ENCODE results near the gene GFPT2.

Gene GFPT2

GRCh38 chr5:180271221-180271620 is 81.9 kb downstream of the GFPT2 start:
- Histone ChIP-seq H2AK5ac (ENCODE audit: low read length) (no peak overlapping the region), H4K8ac (ENCODE audit: low read depth, low read length) (no peak overlapping the region), H3K79me1 (ENCODE audit: low read length) (no peaks in the 10 kb centered on the region), H3K27me3 (ENCODE audit: insufficient read depth, low read length, poor library complexity) (no peaks in the 10 kb centered on the region), H3K4me3 (ENCODE audit: low read length) (no peak overlapping the region), H3K27ac (ENCODE audit: low read depth, low read length) (no peak overlapping the region), H3K4ac (ENCODE audit: low read depth, low read length) (no peak overlapping the region), H2BK15ac (replicated peaks; ENCODE audit: low read depth) (no peak overlapping the region), H3K56ac (ENCODE audit: low read length) (no peak overlapping the region), H3K79me2 (ENCODE audit: control insufficient read depth, insufficient read depth, low read length) (no peaks in the 10 kb centered on the region), H2BK120ac (ENCODE audit: low read depth, low read length) (no peak overlapping the region), H3K36me3 (ENCODE audit: control insufficient read depth, insufficient read depth, low read length) (no peaks in the 10 kb centered on the region), H3K4me1 (ENCODE audit: control insufficient read depth, low read depth, low read length) (no peaks in the 10 kb centered on the region), H3K23ac (ENCODE audit: low read length) (no peak overlapping the region), H2BK5ac (ENCODE audit: low read length) (no peak overlapping the region), H3K9ac (ENCODE audit: low read length) (no peak overlapping the region), H3K18ac (ENCODE audit: low read length) (no peak overlapping the region), H3K4me2 (ENCODE audit: low read length) (no peak overlapping the region), H4K5ac (ENCODE audit: low read length) (no peak overlapping the region)
- WGBS (ENCODE audit: extremely low coverage, insufficient coverage, low lambda C conversion rate) = no CpG with 5 or more reads among the region's 7 CpGs
- DNase-seq = no peak

DNA sequence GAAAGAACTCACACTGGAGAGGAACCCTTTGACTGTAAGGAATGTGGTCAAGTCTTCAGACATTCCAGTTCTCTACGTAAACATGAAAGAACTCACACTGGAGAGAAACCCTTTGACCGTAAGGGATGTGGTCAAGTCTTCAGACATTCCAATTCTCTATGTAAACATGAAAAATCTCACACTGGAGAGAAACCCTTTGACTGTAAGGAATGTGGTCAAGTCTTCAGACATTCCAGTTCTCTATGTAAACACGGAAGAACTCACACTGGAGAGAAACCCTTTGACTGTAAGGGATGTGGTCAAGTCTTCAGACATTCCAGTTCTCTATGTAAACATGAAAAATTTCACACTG is 93.9 kb downstream of the GFPT2 start:
- Histone ChIP-seq H2BK15ac (replicated peaks; ENCODE audit: low read depth) (no peak overlapping the region), H3K4me1 (ENCODE audit: control insufficient read depth, low read depth, low read length) (no peaks in the 10 kb centered on the region), H4K5ac (ENCODE audit: low read length) (no peak overlapping the region), H3K4ac (ENCODE audit: low read depth, low read length) (no peak overlapping the region), H3K27me3 (ENCODE audit: insufficient read depth, low read length, poor library complexity) (no peaks in the 10 kb centered on the region), H3K4me2 (ENCODE audit: low read length) (no peak overlapping the region), H2AK5ac (ENCODE audit: low read length) (no peak overlapping the region), H3K18ac (ENCODE audit: low read length) (no peak overlapping the region), H3K27ac (ENCODE audit: low read depth, low read length) (no peak overlapping the region), H2BK5ac (ENCODE audit: low read length) (no peak overlapping the region), H3K4me3 (ENCODE audit: low read length) (peak overlapping the region; percentile 6), H3K79me1 (ENCODE audit: low read length) (no peaks in the 10 kb centered on the region), H2BK120ac (ENCODE audit: low read depth, low read length) (no peak overlapping the region), H3K9ac (ENCODE audit: low read length) (no peak overlapping the region), H3K56ac (ENCODE audit: low read length) (no peak overlapping the region), H4K8ac (ENCODE audit: low read depth, low read length) (no peak overlapping the region), H3K79me2 (ENCODE audit: control insufficient read depth, insufficient read depth, low read length) (no peaks in the 10 kb centered on the region), H3K36me3 (ENCODE audit: control insufficient read depth, insufficient read depth, low read length) (peaks cover 11% of the 10 kb centered on the region), H3K23ac (ENCODE audit: low read length) (no peak overlapping the region)
- WGBS (ENCODE audit: extremely low coverage, insufficient coverage, low lambda C conversion rate) = no CpG with 5 or more reads among the region's 3 CpGs
- DNase-seq = peak; percentile 47

- Histone ChIP-seq H3K9ac (ENCODE audit: low read length) (no peak overlapping the region), H3K56ac (ENCODE audit: low read length) (no peak overlapping the region), H3K36me3 (ENCODE audit: control insufficient read depth, insufficient read depth, low read length) (peaks cover 13% of the 10 kb centered on the region), H4K8ac (ENCODE audit: low read depth, low read length) (no peak overlapping the region), H3K23ac (ENCODE audit: low read length) (no peak overlapping the region), H3K79me2 (ENCODE audit: control insufficient read depth, insufficient read depth, low read length) (no peaks in the 10 kb centered on the region), H2BK5ac (ENCODE audit: low read length) (no peak overlapping the region), H3K27ac (ENCODE audit: low read depth, low read length) (no peak overlapping the region), H3K4me2 (ENCODE audit: low read length) (no peak overlapping the region), H4K5ac (ENCODE audit: low read length) (no peak overlapping the region), H3K27me3 (ENCODE audit: insufficient read depth, low read length, poor library complexity) (no peaks in the 10 kb centered on the region), H3K4ac (ENCODE audit: low read depth, low read length) (no peak overlapping the region), H3K18ac (ENCODE audit: low read length) (no peak overlapping the region), H3K4me1 (ENCODE audit: control insufficient read depth, low read depth, low read length) (no peaks in the 10 kb centered on the region), H2AK5ac (ENCODE audit: low read length) (no peak overlapping the region), H3K4me3 (ENCODE audit: low read length) (peak overlapping the region; percentile 21), H2BK120ac (ENCODE audit: low read depth, low read length) (no peak overlapping the region), H2BK15ac (replicated peaks; ENCODE audit: low read depth) (no peak overlapping the region), H3K79me1 (ENCODE audit: low read length) (no peaks in the 10 kb centered on the region)
- peak; percentile 62 for DNase-seq
- WGBS (ENCODE audit: extremely low coverage, insufficient coverage, low lambda C conversion rate) = no CpG with 5 or more reads among the region's 24 CpGs
Observed at GRCh38 chr5:180253036-180253824, 99.9 kb downstream of the GFPT2 start.

DNA sequence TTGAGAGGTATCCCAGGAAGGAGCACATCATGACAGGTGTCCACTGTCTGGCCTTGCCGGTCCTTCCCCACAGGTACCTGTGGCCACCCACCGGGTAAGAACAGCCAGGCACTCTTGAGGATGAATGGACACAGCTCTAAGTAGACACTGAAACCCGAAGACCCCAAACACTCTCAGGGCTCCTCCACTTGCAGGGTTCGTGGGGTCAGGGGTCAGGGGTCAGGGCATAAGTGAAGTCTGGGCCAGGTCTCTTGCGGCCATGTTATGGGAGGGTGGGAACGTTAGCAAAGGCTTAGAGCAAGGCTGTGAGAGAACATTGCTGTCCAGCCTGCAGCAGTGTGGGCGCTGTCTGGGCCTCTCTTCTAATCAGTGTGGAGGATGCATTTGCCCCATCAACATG is 101.2 kb downstream of the GFPT2 start:
- DNase-seq = no peak
- H2AK5ac ChIP-seq (ENCODE audit: low read length) = no peak overlapping the region
- peaks cover 15% of the 10 kb centered on the region for H3K36me3 ChIP-seq (ENCODE audit: control insufficient read depth, insufficient read depth, low read length)
- no peaks in the 10 kb centered on the region for H3K79me2 ChIP-seq (ENCODE audit: control insufficient read depth, insufficient read depth, low read length)
- no peaks in the 10 kb centered on the region for H3K4me1 ChIP-seq (ENCODE audit: control insufficient read depth, low read depth, low read length)
- no peak overlapping the region for H3K56ac ChIP-seq (ENCODE audit: low read length)
- no peak overlapping the region for H3K4ac ChIP-seq (ENCODE audit: low read depth, low read length)
- no CpG with 5 or more reads among the region's 7 CpGs for WGBS (ENCODE audit: extremely low coverage, insufficient coverage, low lambda C conversion rate)
- H3K79me1 ChIP-seq (ENCODE audit: low read length) = no peaks in the 10 kb centered on the region
- H3K4me2 ChIP-seq (ENCODE audit: low read length) = no peak overlapping the region
- H2BK120ac ChIP-seq (ENCODE audit: low read depth, low read length) = no peak overlapping the region
- H4K5ac ChIP-seq (ENCODE audit: low read length) = no peak overlapping the region
- H2BK5ac ChIP-seq (ENCODE audit: low read length) = no peak overlapping the region
- no peak overlapping the region for H3K4me3 ChIP-seq (ENCODE audit: low read length)
- H3K23ac ChIP-seq (ENCODE audit: low read length) = no peak overlapping the region
- H3K18ac ChIP-seq (ENCODE audit: low read length) = no peak overlapping the region
- H4K8ac ChIP-seq (ENCODE audit: low read depth, low read length) = no peak overlapping the region
- H3K27me3 ChIP-seq (ENCODE audit: insufficient read depth, low read length, poor library complexity) = no peaks in the 10 kb centered on the region
- no peak overlapping the region for H2BK15ac ChIP-seq (replicated peaks; ENCODE audit: low read depth)
- H3K9ac ChIP-seq (ENCODE audit: low read length) = no peak overlapping the region
- H3K27ac ChIP-seq (ENCODE audit: low read depth, low read length) = no peak overlapping the region

DNA sequence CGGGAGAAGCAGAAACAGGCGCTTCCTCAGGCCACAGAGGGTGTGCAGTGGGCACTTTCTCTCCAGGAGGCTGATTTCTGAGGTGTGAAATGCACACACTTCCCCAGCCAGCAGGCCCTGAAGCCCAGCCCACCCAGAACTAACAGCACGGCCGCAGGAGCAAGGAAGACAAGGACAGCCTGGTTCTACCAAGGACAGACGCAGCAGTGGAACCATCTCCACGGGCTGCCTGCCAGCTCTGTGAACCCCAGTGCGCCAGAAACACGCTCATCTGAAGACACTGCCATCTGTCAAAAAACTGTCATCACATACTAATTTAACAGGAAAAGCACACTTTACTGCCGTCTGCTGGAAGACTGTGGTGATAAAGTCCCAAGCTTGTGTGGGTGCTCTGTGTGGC is 102.0 kb downstream of the GFPT2 start:
- Histone ChIP-seq H3K9ac (ENCODE audit: low read length) (no peak overlapping the region), H2AK5ac (ENCODE audit: low read length) (no peak overlapping the region), H3K23ac (ENCODE audit: low read length) (no peak overlapping the region), H3K79me1 (ENCODE audit: low read length) (no peaks in the 10 kb centered on the region), H3K27me3 (ENCODE audit: insufficient read depth, low read length, poor library complexity) (no peaks in the 10 kb centered on the region), H3K79me2 (ENCODE audit: control insufficient read depth, insufficient read depth, low read length) (no peaks in the 10 kb centered on the region), H3K4me2 (ENCODE audit: low read length) (no peak overlapping the region), H2BK5ac (ENCODE audit: low read length) (no peak overlapping the region), H3K4me3 (ENCODE audit: low read length) (no peak overlapping the region), H2BK15ac (replicated peaks; ENCODE audit: low read depth) (no peak overlapping the region), H3K27ac (ENCODE audit: low read depth, low read length) (no peak overlapping the region), H2BK120ac (ENCODE audit: low read depth, low read length) (no peak overlapping the region), H4K8ac (ENCODE audit: low read depth, low read length) (no peak overlapping the region), H3K4me1 (ENCODE audit: control insufficient read depth, low read depth, low read length) (no peaks in the 10 kb centered on the region), H3K56ac (ENCODE audit: low read length) (no peak overlapping the region), H3K36me3 (ENCODE audit: control insufficient read depth, insufficient read depth, low read length) (peaks cover 14% of the 10 kb centered on the region), H3K18ac (ENCODE audit: low read length) (no peak overlapping the region), H3K4ac (ENCODE audit: low read depth, low read length) (no peak overlapping the region), H4K5ac (ENCODE audit: low read length) (no peak overlapping the region)
- no CpG with 5 or more reads among the region's 9 CpGs for WGBS (ENCODE audit: extremely low coverage, insufficient coverage, low lambda C conversion rate)
- no peak for DNase-seq
